Cardiac muscle cell (in vitro differentiated cells and primary cell): Measurements from ENCODE around the gene ACAP2. TPM values are rescaled to one million over a fixed set of nuclear protein-coding genes. Genes with fewer than 3 reads are reported as not detected.
A peak's percentile ranks its signal among the peaks of the same experiment; 100 is the strongest.

Experiments
- DNase-seq, 2 donors: peaks; one replicate each; pipeline versions ENCODE4 v3.0.0 to v3.0.0-alpha.2; 2010 to 2017; ENCODE audit warnings: low read depth in 1 of 2, low spot score in 1 of 2
- H3K27ac ChIP-seq: fragments of 200-600 bp; sonication (generic); 2 replicates; pipeline ENCODE4 v1.5.1; 2016
- H3K27me3 ChIP-seq: fragments of 200-600 bp; sonication (generic); 2 replicates; pipeline ENCODE4 v1.6.0; 2016; ENCODE audit warnings: control low read depth
- H3K36me3 ChIP-seq: fragments of 200-600 bp; sonication (generic); 2 replicates; pipeline ENCODE4 v1.5.1; 2016; ENCODE audit warnings: control low read depth
- H3K4me1 ChIP-seq: fragments of 200-600 bp; sonication (generic); 2 replicates; pipeline ENCODE4 v1.8.1; 2017; ENCODE audit warnings: low read depth, mild to moderate bottlenecking, mixed run types
- H3K4me3 ChIP-seq: fragments of 200-600 bp; sonication (generic); 2 replicates; pipeline ENCODE4 v1.5.1; 2016; ENCODE audit warnings: mild to moderate bottlenecking
- H3K9me3 ChIP-seq: fragments of 200-600 bp; sonication (generic); 2 replicates; pipeline ENCODE4 v1.5.1; 2017; ENCODE audit warnings: low read depth, mild to moderate bottlenecking, control low read depth
- polyA plus RNA-seq: library from polyadenylated mRNA; unstranded; fragments of >200 nt; fragmentation: Nextera tagmentation; extraction: Ambion mirVana; gene quantifications from 2 replicates; pipeline ENCODE4 v1.2.1, GENCODE V29; 2016
- total RNA-seq: library from RNA; depleted of rRNA; stranded (reverse); fragments of >200 nt; gene quantifications from 2 replicates; pipeline ENCODE4 v1.2.3, GENCODE V29; 2016
- TF ChIP-seq, protein P1 (sequence below): IDR thresholded peaks from 2 replicates; pipeline ENCODE4 v1.5.1; 2012; ENCODE audit warnings: low read depth, mild to moderate bottlenecking, low read length

The ACAP2 gene
- total and polyA plus RNA-seq, 2 experiments from 2014 or later: 36.2 to 44.4 TPM

- no peaks in the 10 kb centered on the region for H3K27me3 ChIP-seq
- TF ChIP-seq, protein P1, sequence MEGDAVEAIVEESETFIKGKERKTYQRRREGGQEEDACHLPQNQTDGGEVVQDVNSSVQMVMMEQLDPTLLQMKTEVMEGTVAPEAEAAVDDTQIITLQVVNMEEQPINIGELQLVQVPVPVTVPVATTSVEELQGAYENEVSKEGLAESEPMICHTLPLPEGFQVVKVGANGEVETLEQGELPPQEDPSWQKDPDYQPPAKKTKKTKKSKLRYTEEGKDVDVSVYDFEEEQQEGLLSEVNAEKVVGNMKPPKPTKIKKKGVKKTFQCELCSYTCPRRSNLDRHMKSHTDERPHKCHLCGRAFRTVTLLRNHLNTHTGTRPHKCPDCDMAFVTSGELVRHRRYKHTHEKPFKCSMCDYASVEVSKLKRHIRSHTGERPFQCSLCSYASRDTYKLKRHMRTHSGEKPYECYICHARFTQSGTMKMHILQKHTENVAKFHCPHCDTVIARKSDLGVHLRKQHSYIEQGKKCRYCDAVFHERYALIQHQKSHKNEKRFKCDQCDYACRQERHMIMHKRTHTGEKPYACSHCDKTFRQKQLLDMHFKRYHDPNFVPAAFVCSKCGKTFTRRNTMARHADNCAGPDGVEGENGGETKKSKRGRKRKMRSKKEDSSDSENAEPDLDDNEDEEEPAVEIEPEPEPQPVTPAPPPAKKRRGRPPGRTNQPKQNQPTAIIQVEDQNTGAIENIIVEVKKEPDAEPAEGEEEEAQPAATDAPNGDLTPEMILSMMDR: no peak
- H3K27ac ChIP-seq: no peak overlapping the region
- no peak for DNase-seq
- no peaks in the 10 kb centered on the region for H3K36me3 ChIP-seq
- H3K4me3 ChIP-seq: no peak overlapping the region
- no peaks in the 10 kb centered on the region for H3K4me1 ChIP-seq
- no peaks in the 10 kb centered on the region for H3K9me3 ChIP-seq
Observed at GRCh38 chr3:195410546-195410945, 32.3 kb downstream of the ACAP2 start.

DNA sequence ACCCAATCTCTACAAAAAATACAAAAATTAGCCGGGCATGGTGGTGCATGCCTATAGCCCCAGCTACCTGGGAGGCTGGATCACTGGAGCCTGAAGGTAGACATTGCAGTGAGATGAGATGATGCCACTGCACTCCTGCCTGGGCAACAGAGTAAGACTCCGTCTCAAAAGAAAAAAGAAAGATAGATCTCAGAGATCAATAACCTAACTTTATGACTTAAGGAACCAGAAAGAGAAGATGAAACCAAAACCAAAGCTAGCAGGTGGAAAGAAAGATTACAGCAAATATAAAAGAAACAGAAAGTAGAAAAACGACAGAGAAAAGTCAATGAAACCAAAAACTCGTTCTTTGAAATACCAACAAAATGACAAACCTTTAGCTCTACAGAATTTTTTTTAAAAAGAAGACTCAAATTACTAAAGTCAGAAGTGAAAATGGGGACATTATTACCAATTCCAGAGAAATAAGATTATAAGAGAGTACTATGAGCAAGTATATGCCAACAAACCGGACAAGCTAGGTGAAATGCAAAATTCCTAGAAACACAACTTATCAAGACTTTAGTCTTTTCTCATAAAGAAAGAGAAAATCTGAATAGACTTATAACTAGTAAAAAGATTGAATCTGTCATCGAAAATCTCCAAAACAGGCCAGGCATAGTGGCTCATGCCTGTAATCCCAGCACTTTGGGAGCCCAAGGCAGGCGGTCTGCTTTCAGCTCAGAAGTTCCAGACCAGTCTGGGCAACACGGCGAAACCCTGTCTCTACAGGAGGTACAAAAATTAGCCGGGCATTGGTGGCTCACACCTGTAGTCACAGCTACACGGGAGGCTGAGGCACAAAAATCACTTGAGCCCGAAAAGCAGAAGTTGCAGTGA, 35.0 kb downstream of the ACAP2 start:
- no peaks in the 10 kb centered on the region for H3K9me3 ChIP-seq
- H3K36me3 ChIP-seq: no peaks in the 10 kb centered on the region
- H3K27ac ChIP-seq: no peak overlapping the region
- H3K27me3 ChIP-seq: no peaks in the 10 kb centered on the region
- no peak for DNase-seq
- no peaks in the 10 kb centered on the region for H3K4me1 ChIP-seq
- no peak overlapping the region for H3K4me3 ChIP-seq
- TF ChIP-seq, protein P1: no peak

DNA sequence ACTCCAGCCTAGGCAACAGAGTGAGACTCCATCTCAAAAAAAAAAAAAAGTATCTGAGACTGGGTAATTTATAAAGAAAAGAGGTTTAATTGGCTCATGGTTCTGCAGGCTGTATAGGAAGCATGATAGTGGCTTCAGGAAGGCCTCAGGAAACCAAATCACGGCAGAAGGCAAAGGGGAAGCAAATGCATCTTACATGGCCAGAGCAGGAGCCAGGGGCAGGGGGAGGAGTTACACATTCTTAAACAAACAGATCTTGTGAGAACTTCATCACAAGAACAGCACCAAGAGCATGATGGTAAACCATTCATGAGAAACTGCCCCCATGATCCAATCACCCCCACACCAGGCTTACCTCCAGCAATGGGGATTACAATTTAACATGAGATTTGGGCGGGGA, 37.2 kb downstream of the ACAP2 start:
- H3K36me3 ChIP-seq: no peaks in the 10 kb centered on the region
- H3K27ac ChIP-seq: no peak overlapping the region
- DNase-seq: no peak
- no peak overlapping the region for H3K4me3 ChIP-seq
- TF ChIP-seq, protein P1: no peak
- no peaks in the 10 kb centered on the region for H3K4me1 ChIP-seq
- no peaks in the 10 kb centered on the region for H3K9me3 ChIP-seq
- H3K27me3 ChIP-seq: no peaks in the 10 kb centered on the region

DNA sequence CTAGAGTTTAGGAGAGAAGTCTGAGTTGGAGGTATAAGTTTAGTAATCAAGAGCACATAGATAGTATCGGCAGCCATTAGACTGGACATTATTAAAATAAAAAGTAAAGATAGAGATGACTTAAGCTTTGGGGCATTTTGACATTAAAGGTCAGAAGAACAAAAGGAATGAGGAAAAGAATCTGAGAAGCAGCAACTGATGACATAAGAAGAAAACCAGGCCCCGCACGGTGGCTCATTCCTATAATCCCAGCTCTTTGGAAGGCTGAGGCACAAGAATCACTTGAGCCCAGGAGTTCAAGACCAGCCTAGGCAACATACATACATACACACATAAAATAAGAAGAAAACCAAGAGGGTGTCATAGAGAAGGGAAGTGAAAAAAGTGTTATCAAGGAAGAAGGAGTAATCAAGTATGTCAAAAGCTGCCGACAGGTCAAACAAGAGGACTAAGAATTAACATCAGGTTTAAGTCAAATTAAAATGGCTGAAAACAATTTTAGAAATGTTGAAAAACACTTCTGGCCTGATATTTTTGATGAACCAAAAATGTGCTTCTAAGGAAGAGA, 38.9 kb downstream of the ACAP2 start:
- H3K4me3 ChIP-seq: no peak overlapping the region
- H3K36me3 ChIP-seq: no peaks in the 10 kb centered on the region
- no peaks in the 10 kb centered on the region for H3K9me3 ChIP-seq
- H3K27me3 ChIP-seq: no peaks in the 10 kb centered on the region
- TF ChIP-seq, protein P1: no peak
- DNase-seq: peak in 1 of 2 donors; percentile 12
- no peak overlapping the region for H3K27ac ChIP-seq
- no peaks in the 10 kb centered on the region for H3K4me1 ChIP-seq

DNA sequence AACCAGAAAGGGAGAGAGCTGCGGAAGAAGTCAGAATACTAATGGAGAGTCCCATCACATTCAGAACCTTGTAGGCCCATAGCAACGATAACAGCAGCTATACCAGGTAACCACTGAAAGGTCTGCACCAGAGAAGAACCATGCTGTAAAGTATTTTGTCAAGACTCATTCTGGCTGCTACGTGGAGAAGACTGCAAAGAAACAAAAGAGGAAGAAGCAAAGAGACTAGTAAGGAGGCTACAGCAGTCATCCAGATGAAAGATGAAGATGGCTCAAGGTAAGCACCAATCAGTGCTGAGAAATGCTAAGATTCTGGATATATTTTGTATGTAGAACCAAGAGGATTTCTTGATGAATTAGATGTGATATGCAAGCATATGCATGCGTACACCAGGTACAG, 39.6 kb downstream of the ACAP2 start:
- Histone ChIP-seq H3K9me3 (no peaks in the 10 kb centered on the region), H3K36me3 (no peaks in the 10 kb centered on the region), H3K4me1 (no peaks in the 10 kb centered on the region), H3K4me3 (no peak overlapping the region), H3K27me3 (no peaks in the 10 kb centered on the region), H3K27ac (no peak overlapping the region)
- no peak for DNase-seq
- TF ChIP-seq, protein P1: no peak
